Keratinocyte (primary cell): ENCODE results near the gene GNS. TPM values are rescaled to one million over a fixed set of nuclear protein-coding genes. Genes with fewer than 3 reads are reported as not detected.
A peak's percentile ranks its signal among the peaks of the same experiment; 100 is the strongest.

Experiments
- DNase-seq: peaks from one replicate; pipeline ENCODE4 v3.0.0-alpha.2; 2011; ENCODE audit warnings: low read depth, missing footprints, low spot score
- FAIRE-seq: peaks from 2 replicates; lab custom pipeline; 2011; peaks lifted over from hg19 to GRCh38; lab: Jason Lieb, UNC
- H2AFZ ChIP-seq: 2 replicates; pipeline ENCODE4 v1.6.0; 2012; ENCODE audit warnings: low read length, control low read depth, inconsistent platforms; ENCODE audit not compliant: control insufficient read depth
- H3K27ac ChIP-seq: 2 replicates; pipeline ENCODE4 v1.5.1; 2011; ENCODE audit warnings: low read length; ENCODE audit not compliant: control insufficient read depth, insufficient read depth
- H3K27me3 ChIP-seq: 3 replicates; pipeline ENCODE4 v1.6.0; 2011; ENCODE audit warnings: low read length; ENCODE audit not compliant: control insufficient read depth, insufficient read depth; ENCODE audit errors: extremely low read depth
- H3K36me3 ChIP-seq, 2 experiments: 2 replicates in 1 of 2; 3 replicates in 1 of 2; pipeline ENCODE4 v1.5.1; 2011; ENCODE audit warnings: low read length in 2 of 2, mild to moderate bottlenecking in 1 of 2; ENCODE audit not compliant: control insufficient read depth in 2 of 2, insufficient read depth in 2 of 2; ENCODE audit errors: extremely low read depth in 1 of 2
- H3K4me1 ChIP-seq: 3 replicates; pipeline ENCODE4 v1.5.1; 2011; ENCODE audit warnings: low read length; ENCODE audit not compliant: control insufficient read depth, insufficient read depth; ENCODE audit errors: extremely low read depth
- H3K4me2 ChIP-seq: 3 replicates; pipeline ENCODE4 v1.6.0; 2011; ENCODE audit warnings: low read depth, low read length; ENCODE audit not compliant: control insufficient read depth, insufficient read depth; ENCODE audit errors: extremely low read depth
- H3K4me3 ChIP-seq, 3 experiments: fragments of 200-600 bp in 1 of 3; sonication (generic) in 1 of 3; 2 replicates in 2 of 3; 3 replicates in 1 of 3; pipeline ENCODE4 v1.5.1; 2011 to 2016; ENCODE audit warnings: low read length in 3 of 3, mild to moderate bottlenecking in 3 of 3, control low read depth in 2 of 3, inconsistent platforms in 1 of 3, low read depth in 1 of 3, mixed read lengths in 1 of 3, mixed run types in 1 of 3, moderate library complexity in 1 of 3; ENCODE audit not compliant: control insufficient read depth in 2 of 3, insufficient read depth in 2 of 3; ENCODE audit errors: extremely low read depth in 1 of 3
- H3K79me2 ChIP-seq: 2 replicates; pipeline ENCODE4 v1.6.0; 2012; ENCODE audit warnings: low read length; ENCODE audit not compliant: control insufficient read depth, insufficient read depth
- H3K9ac ChIP-seq: 3 replicates; pipeline ENCODE4 v1.6.0; 2011; ENCODE audit warnings: low read length; ENCODE audit not compliant: control insufficient read depth, insufficient read depth; ENCODE audit errors: extremely low read depth
- H3K9me1 ChIP-seq: 3 replicates; pipeline ENCODE4 v1.6.0; 2011; ENCODE audit warnings: low read length; ENCODE audit not compliant: control insufficient read depth, insufficient read depth; ENCODE audit errors: extremely low read depth
- H3K9me3 ChIP-seq: 2 replicates; pipeline ENCODE4 v1.5.1; 2012; ENCODE audit warnings: low read depth, low read length; ENCODE audit not compliant: control insufficient read depth
- H4K20me1 ChIP-seq: 3 replicates; pipeline ENCODE4 v1.6.0; 2011; ENCODE audit warnings: low read length; ENCODE audit not compliant: control insufficient read depth, insufficient read depth; ENCODE audit errors: extremely low read depth
- EZH2 ChIP-seq: IDR thresholded peaks from one replicate; pipeline ENCODE4 v1.6.1; 2012; ENCODE audit warnings: inconsistent platforms, mild to moderate bottlenecking, low read length, moderate library complexity
- dilution Hi-C: fragments of 300-500 bp; cut with MboI; formaldehyde crosslinking; loops from one replicate; pipeline ENCODE4 v1.7.0; 2020; ENCODE audit warnings: low sequenced_read_pairs; ENCODE audit not compliant: extremely low pct_ligation_motif_present
- polyA plus RNA-seq, 5 experiments: library from polyadenylated mRNA; depleted of rRNA in 3 of 5; stranded (reverse) in 3 of 5; stranded (forward) in 1 of 5; unstranded in 1 of 5; fragments of >200 nt; gene quantifications; 1 replicate in 1 of 5; 2 replicates in 3 of 5; 3 replicates in 1 of 5; pipeline versions ENCODE4 v1.2.1 to v1.2.3, GENCODE V29; 2011 to 2012; ENCODE audit warnings: missing spikeins in 2 of 5, low read depth in 1 of 5, low replicate concordance in 1 of 5
- TF ChIP-seq, protein P1 (sequence below), 3 experiments: IDR thresholded peaks in 1 of 3; conservative IDR thresholded peaks in 1 of 3; optimal IDR thresholded peaks in 1 of 3; 2 replicates in 2 of 3; 3 replicates in 1 of 3; pipeline versions ENCODE3 to v1.5.1; 2011; ENCODE audit warnings: low read length in 3 of 3, mild to moderate bottlenecking in 3 of 3, moderate library complexity in 2 of 3, control low read depth in 1 of 3, inconsistent platforms in 1 of 3; ENCODE audit not compliant: insufficient read depth in 2 of 3; ENCODE audit errors: extremely low read depth in 1 of 3

The GNS gene
- polyA plus RNA-seq, 1 donor (not counting 4 experiments of a cell fraction or from before 2014, with no cell fraction given): 57.8 TPM

DNA sequence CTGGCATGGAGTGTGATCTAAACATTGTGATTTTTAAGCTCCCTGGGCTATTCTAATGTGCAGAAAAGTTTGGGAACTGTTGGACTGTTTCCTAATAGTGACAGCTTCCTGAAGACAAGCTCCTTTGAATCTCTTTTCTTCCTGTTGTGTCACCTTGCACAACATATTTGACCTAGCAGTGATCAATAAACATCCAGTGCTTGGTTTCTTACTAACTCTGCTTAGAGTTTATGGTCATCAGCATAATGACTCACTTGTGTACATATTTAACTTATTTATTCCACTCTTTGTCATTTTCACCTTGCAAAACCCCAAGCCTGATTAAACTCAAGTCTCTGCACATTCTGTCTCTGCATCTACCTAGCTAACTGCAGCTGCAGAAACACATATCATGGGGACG lies 38.0 kb upstream of the GNS start:
- TF ChIP-seq EZH2: no peak
- TF ChIP-seq, protein P1, sequence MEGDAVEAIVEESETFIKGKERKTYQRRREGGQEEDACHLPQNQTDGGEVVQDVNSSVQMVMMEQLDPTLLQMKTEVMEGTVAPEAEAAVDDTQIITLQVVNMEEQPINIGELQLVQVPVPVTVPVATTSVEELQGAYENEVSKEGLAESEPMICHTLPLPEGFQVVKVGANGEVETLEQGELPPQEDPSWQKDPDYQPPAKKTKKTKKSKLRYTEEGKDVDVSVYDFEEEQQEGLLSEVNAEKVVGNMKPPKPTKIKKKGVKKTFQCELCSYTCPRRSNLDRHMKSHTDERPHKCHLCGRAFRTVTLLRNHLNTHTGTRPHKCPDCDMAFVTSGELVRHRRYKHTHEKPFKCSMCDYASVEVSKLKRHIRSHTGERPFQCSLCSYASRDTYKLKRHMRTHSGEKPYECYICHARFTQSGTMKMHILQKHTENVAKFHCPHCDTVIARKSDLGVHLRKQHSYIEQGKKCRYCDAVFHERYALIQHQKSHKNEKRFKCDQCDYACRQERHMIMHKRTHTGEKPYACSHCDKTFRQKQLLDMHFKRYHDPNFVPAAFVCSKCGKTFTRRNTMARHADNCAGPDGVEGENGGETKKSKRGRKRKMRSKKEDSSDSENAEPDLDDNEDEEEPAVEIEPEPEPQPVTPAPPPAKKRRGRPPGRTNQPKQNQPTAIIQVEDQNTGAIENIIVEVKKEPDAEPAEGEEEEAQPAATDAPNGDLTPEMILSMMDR (optimal IDR thresholded peaks at IDR 0.05 in 1 of 3, IDR thresholded peaks at IDR 0.05 in 1 of 3, conservative IDR thresholded peaks at IDR 0.05 in 1 of 3; ENCODE audit: extremely low read depth in 1 of 3, insufficient read depth in 2 of 3, low read length in 3 of 3): no peak
- H3K9me3 ChIP-seq: no peaks in the 10 kb centered on the region
- no peak overlapping the region for H3K9ac ChIP-seq
- no peaks in the 10 kb centered on the region for H3K9me1 ChIP-seq
- FAIRE-seq (no peak), DNase-seq (no peak)
- H4K20me1 ChIP-seq: no peaks in the 10 kb centered on the region
- H3K27me3 ChIP-seq: peaks cover 5% of the 10 kb centered on the region
- H2AFZ ChIP-seq: no peak overlapping the region
- H3K4me3 ChIP-seq: no peak overlapping the region
- dilution Hi-C loops: no loop called here
- no peaks in the 10 kb centered on the region for H3K36me3 ChIP-seq
- no peaks in the 10 kb centered on the region for H3K4me1 ChIP-seq
- no peaks in the 10 kb centered on the region for H3K79me2 ChIP-seq
- no peak overlapping the region for H3K27ac ChIP-seq
- H3K4me2 ChIP-seq: no peak overlapping the region

DNA sequence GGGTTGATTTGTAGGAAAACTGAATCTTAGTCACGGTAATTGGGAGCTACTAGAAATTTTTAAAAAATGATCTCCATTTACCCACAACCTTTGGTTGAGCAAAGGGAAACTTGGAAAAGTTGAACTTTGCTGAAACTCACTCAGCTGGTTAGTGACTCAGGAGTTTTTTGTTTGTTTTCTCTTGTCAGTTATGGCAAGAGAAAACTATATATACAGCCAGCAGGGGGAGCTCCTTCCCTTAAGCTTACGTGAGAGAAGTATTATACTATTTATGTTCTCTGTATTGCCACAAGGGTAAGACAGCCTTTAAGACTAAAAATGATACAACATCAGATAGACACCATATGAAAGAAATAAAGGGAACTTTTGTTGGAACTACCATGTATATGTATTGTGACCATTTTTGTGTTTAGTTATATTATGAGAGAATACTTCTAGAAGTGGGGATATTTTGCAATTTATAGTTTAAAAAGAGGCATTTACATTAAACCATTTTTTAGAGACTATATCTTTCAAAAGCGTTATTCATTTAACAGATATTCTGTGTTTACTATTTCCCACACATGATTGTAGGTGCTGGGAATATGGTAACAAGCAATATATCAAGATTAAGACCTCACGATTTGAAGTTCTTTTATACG lies 37.1 kb upstream of the GNS start:
- H4K20me1 ChIP-seq: no peaks in the 10 kb centered on the region
- H2AFZ ChIP-seq: no peak overlapping the region
- H3K4me2 ChIP-seq: no peak overlapping the region
- FAIRE-seq (no peak), DNase-seq (peak; percentile 70)
- no peaks in the 10 kb centered on the region for H3K4me1 ChIP-seq
- no peaks in the 10 kb centered on the region for H3K36me3 ChIP-seq
- no peaks in the 10 kb centered on the region for H3K9me3 ChIP-seq
- no peak for TF ChIP-seq EZH2
- TF ChIP-seq, protein P1 (optimal IDR thresholded peaks at IDR 0.05 in 1 of 3, IDR thresholded peaks at IDR 0.05 in 1 of 3, conservative IDR thresholded peaks at IDR 0.05 in 1 of 3; ENCODE audit: extremely low read depth in 1 of 3, insufficient read depth in 2 of 3, low read length in 3 of 3): peak in 2 of 3 experiments; percentile 61 to 63
- peaks cover 5% of the 10 kb centered on the region for H3K27me3 ChIP-seq
- dilution Hi-C loops: no loop called here
- H3K79me2 ChIP-seq: no peaks in the 10 kb centered on the region
- H3K27ac ChIP-seq: no peak overlapping the region
- no peak overlapping the region for H3K4me3 ChIP-seq
- H3K9me1 ChIP-seq: no peaks in the 10 kb centered on the region
- H3K9ac ChIP-seq: no peak overlapping the region
